ENCODE data around the gene NR3C2.
A peak's percentile ranks its signal among the peaks of the same experiment; 100 is the strongest.

Gene NR3C2

GRCh38 chr4:148073349-148073748, 368.9 kb downstream of the NR3C2 start:
- DNase-seq (ENCODE audit: low spot score) = no peak

GRCh38 chr4:148072789-148073188, 369.4 kb downstream of the NR3C2 start:
- DNase-seq (ENCODE audit: low spot score) = no peak

GRCh38 chr4:148071009-148071408, 371.2 kb downstream of the NR3C2 start:
- no peak for DNase-seq (ENCODE audit: low spot score)

- DNase-seq (ENCODE audit: low spot score) = no peak
Measured at GRCh38 chr4:148069895-148070178, 372.4 kb downstream of the NR3C2 start.

GRCh38 chr4:148069086-148069894, 372.9 kb downstream of the NR3C2 start:
- no peak for DNase-seq (ENCODE audit: low spot score)

GRCh38 chr4:148068065-148068911, 373.9 kb downstream of the NR3C2 start:
- no peak for DNase-seq (ENCODE audit: low spot score)

GRCh38 chr4:148067301-148067916, 374.8 kb downstream of the NR3C2 start:
- DNase-seq (ENCODE audit: low spot score) = no peak

GRCh38 chr4:148065075-148065474, 377.1 kb downstream of the NR3C2 start:
- peak; percentile 63 for DNase-seq (ENCODE audit: low spot score)

- no peak for DNase-seq (ENCODE audit: low spot score)
Measured at GRCh38 chr4:148064451-148064850, 377.8 kb downstream of the NR3C2 start.

GRCh38 chr4:148062301-148062950, 379.8 kb downstream of the NR3C2 start:
- no peak for DNase-seq (ENCODE audit: low spot score)

- DNase-seq (ENCODE audit: low spot score) = no peak
Measured at GRCh38 chr4:148061795-148062194, 380.4 kb downstream of the NR3C2 start.

GRCh38 chr4:148061141-148061481, 381.1 kb downstream of the NR3C2 start:
- DNase-seq (ENCODE audit: low spot score) = no peak

- DNase-seq (ENCODE audit: low spot score) = no peak
Measured at GRCh38 chr4:148060264-148061140, 381.7 kb downstream of the NR3C2 start.

- no peak for DNase-seq (ENCODE audit: low spot score)
Measured at GRCh38 chr4:148059617-148060180, 382.5 kb downstream of the NR3C2 start.

GRCh38 chr4:148057984-148058859, 384.0 kb downstream of the NR3C2 start:
- DNase-seq (ENCODE audit: low spot score) = no peak

- DNase-seq (ENCODE audit: low spot score) = no peak
Measured at GRCh38 chr4:148057516-148057915, 384.7 kb downstream of the NR3C2 start.

GRCh38 chr4:148056879-148057278, 385.3 kb downstream of the NR3C2 start:
- no peak for DNase-seq (ENCODE audit: low spot score)

- DNase-seq (ENCODE audit: low spot score) = no peak
Measured at GRCh38 chr4:148055844-148056243, 386.4 kb downstream of the NR3C2 start.

GRCh38 chr4:148054275-148054674, 387.9 kb downstream of the NR3C2 start:
- DNase-seq (ENCODE audit: low spot score) = no peak

GRCh38 chr4:148053298-148054003, 388.8 kb downstream of the NR3C2 start:
- no peak for DNase-seq (ENCODE audit: low spot score)

Data from hepatic stellate cell (primary cell).